RWPE2 (cell line): ENCODE data around the gene LYAR.
"Not testable (repeated sequence)": the region's sequence is repeated elsewhere in the genome, so short reads cannot be mapped to it uniquely, and the experiment has no call there.

ENCODE experiments used
- ATAC-seq: fragments of 200-7000 bp; cut with Tn5 transposase; 3 replicates; pipeline ENCODE4 v1.9.1; 2021; ENCODE audit warnings: low read depth
- DNase-seq: peaks from one replicate; pipeline ENCODE4 v3.0.0-alpha.2; 2020; ENCODE audit warnings: low spot score
- H3K27ac ChIP-seq: fragments of 450-650 bp; 2 replicates; pipeline ENCODE4 v1.5.1; 2017; ENCODE audit warnings: mild to moderate bottlenecking; ENCODE audit not compliant: poor library complexity, severe bottlenecking
- H3K27me3 ChIP-seq: fragments of 250-450 bp; sonication (Bioruptor Pico); 2 replicates; pipeline ENCODE4 v1.5.1; 2021; ENCODE audit warnings: mild to moderate bottlenecking, moderate library complexity; ENCODE audit not compliant: insufficient read depth, poor library complexity, severe bottlenecking
- H3K36me3 ChIP-seq: fragments of 250-450 bp; sonication (Bioruptor Pico); 2 replicates; pipeline ENCODE4 v1.5.1; 2020; ENCODE audit warnings: low read depth, mild to moderate bottlenecking, moderate library complexity
- H3K4me1 ChIP-seq: fragments of 250-450 bp; sonication (Bioruptor Pico); 2 replicates; pipeline ENCODE4 v1.5.1; 2021; ENCODE audit warnings: mild to moderate bottlenecking, moderate library complexity; ENCODE audit not compliant: insufficient read depth, poor library complexity, severe bottlenecking
- H3K4me3 ChIP-seq: fragments of 250-450 bp; sonication (Bioruptor Pico); 2 replicates; pipeline ENCODE4 v1.5.1; 2021; ENCODE audit warnings: mild to moderate bottlenecking, moderate library complexity; ENCODE audit not compliant: severe bottlenecking
- H3K9me3 ChIP-seq: fragments of 250-450 bp; sonication (Bioruptor Pico); 2 replicates; pipeline ENCODE4 v1.5.1; 2021; ENCODE audit warnings: mild to moderate bottlenecking, moderate library complexity; ENCODE audit not compliant: severe bottlenecking
- TF ChIP-seq, protein P1 (sequence below): fragments of 450-650 bp; IDR thresholded peaks from one replicate; pipeline ENCODE4 v1.5.1; 2017; ENCODE audit warnings: mild to moderate bottlenecking, moderate library complexity; ENCODE audit not compliant: poor library complexity, severe bottlenecking

Gene LYAR

DNA sequence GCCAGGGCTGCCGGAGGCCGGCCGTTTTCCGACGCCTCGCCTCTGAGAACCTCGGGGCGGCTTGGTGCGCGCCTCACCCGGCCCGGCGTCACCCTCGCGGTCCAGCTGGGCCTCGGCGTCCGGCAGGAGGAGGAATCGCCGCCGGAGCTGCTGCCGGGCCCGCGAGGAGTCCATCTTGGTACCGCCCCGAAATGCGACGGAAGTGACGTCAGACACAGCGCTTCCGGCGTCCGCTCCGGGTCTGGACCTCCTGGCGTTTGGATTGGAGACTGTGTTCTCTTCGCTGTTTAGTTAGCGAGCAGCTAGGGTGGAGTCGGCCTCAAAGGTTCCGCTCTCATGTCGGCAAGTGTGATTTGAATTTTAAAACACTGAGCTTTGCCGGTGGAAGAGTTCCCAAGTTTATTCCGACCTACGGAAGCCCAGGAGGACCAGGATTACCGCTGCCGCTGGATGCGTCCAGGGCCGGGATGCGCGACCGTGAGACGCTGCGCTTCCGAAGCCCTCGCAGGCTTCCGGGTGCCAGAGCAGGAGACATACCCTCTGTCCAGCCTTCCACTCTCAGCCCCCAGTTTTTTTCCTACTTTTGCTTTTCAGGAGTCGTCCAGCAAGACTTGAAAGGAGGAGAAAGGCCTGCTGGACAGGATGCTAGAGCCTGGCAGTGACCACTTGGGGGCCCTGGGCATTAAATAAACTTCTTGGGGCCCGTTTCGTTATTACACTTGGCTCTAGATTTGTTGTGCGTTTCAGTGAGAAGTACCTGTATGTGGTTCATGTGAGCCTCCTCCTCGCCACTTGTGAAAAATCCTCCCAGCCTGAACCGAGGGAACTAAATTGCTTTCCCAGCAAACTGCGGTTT lies 41.7 kb downstream of the LYAR start, which contains the start of gene TMEM128:
TMEM128 (minus strand) TSS at position 195 of the 856 bp plus-strand sequence; CDS start at position 174, 21 bp downstream.
- Histone ChIP-seq H3K27me3 (peaks cover under 1% of the 10 kb centered on the region), H3K4me3 (peak within 1 kb of the TSS; percentile 79), H3K4me1 (peaks cover 5% of the 10 kb centered on the region), H3K36me3 (peaks cover 31% of the 10 kb centered on the region), H3K27ac (peak within 1 kb of the TSS; percentile 45), H3K9me3 (no peaks in the 10 kb centered on the region)
- TF ChIP-seq, protein P1, sequence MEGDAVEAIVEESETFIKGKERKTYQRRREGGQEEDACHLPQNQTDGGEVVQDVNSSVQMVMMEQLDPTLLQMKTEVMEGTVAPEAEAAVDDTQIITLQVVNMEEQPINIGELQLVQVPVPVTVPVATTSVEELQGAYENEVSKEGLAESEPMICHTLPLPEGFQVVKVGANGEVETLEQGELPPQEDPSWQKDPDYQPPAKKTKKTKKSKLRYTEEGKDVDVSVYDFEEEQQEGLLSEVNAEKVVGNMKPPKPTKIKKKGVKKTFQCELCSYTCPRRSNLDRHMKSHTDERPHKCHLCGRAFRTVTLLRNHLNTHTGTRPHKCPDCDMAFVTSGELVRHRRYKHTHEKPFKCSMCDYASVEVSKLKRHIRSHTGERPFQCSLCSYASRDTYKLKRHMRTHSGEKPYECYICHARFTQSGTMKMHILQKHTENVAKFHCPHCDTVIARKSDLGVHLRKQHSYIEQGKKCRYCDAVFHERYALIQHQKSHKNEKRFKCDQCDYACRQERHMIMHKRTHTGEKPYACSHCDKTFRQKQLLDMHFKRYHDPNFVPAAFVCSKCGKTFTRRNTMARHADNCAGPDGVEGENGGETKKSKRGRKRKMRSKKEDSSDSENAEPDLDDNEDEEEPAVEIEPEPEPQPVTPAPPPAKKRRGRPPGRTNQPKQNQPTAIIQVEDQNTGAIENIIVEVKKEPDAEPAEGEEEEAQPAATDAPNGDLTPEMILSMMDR, result peak; percentile 26
- ATAC-seq (peak; percentile 93), DNase-seq (peak; percentile 89)

- no peak for DNase-seq
- peaks cover 5% of the 10 kb centered on the region for H3K4me1 ChIP-seq
- peak overlapping the region; percentile 79 for H3K4me3 ChIP-seq
- no peaks in the 10 kb centered on the region for H3K27me3 ChIP-seq
- TF ChIP-seq, protein P1, result no peak
- no peaks in the 10 kb centered on the region for H3K9me3 ChIP-seq
- peak; percentile 7 for ATAC-seq
- H3K27ac ChIP-seq, result peak overlapping the region; percentile 45
- H3K36me3 ChIP-seq, result peaks cover 37% of the 10 kb centered on the region
These were observed 42.3 kb downstream of the LYAR start for GRCh38 chr4:4247696-4248028.

DNA sequence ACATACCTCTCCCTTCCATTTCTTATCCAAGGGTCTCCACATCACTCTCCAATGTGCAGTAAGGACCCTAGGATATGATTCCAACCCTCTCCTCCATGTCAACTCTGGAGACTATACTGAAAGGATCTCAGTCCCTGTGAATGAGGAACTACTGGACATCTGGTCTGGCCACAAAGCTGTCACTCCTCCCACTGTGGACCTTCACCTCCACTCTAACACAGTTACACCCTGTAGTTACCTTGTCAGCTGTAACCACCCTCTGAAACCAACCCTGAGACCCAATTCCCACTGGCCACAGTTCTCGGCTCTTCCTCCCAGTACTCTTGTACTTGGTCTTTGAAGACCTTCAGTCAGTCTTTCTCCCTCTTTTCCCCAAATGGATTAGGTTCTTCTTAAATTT lies 44.8 kb downstream of the LYAR start:
- Histone ChIP-seq H3K9me3 (no peaks in the 10 kb centered on the region), H3K27ac (no peak overlapping the region), H3K4me1 (peaks cover 5% of the 10 kb centered on the region), H3K27me3 (no peaks in the 10 kb centered on the region), H3K4me3 (no peak overlapping the region), H3K36me3 (peaks cover 60% of the 10 kb centered on the region)
- TF ChIP-seq, protein P1, result no peak
- DNase-seq (no peak), ATAC-seq (no peak)

DNA sequence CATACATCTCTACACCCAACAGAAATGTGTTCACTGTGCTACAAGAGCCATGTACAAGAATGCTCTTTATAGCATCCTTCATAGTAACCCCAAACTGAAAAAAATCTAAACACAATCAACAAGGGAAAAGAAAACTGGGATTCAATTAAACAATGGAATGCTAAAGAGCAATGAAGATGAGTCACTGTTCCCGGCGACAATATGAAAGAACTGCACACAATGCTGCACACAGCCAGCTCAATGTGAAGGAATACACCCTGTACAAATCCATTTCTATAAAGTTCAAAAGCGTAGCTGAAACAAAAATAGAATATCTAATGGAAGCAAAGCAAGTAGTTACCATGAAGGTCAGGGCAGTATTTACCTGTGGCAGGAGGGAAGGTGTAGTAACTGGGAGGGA lies 50.4 kb downstream of the LYAR start:
- not testable (repeated sequence) for H3K9me3 ChIP-seq, ATAC-seq, H3K4me3 ChIP-seq, H3K27me3 ChIP-seq, H3K4me1 ChIP-seq, H3K27ac ChIP-seq, DNase-seq
- H3K36me3 ChIP-seq, result peaks cover 49% of the 10 kb centered on the region

GRCh38 chr4:4233610-4234009 lies 56.3 kb downstream of the LYAR start:
- TF ChIP-seq, protein P1, result no peak
- Histone ChIP-seq H3K4me1 (no peaks in the 10 kb centered on the region), H3K27ac (no peak overlapping the region), H3K27me3 (peaks cover 12% of the 10 kb centered on the region), H3K36me3 (no peaks in the 10 kb centered on the region), H3K4me3 (no peak overlapping the region), H3K9me3 (peaks cover 2% of the 10 kb centered on the region)
- DNase-seq (no peak), ATAC-seq (no peak)
